Femur (tissue), 1 donor: ENCODE results near the gene SLC3A2.
"Not testable (repeated sequence)": the region's sequence is repeated elsewhere in the genome, so short reads cannot be mapped to it uniquely, and the experiment has no call there.

Experiments
- DNase-seq: peaks from one replicate; pipeline ENCODE4 v3.0.0-alpha.2; 2017

SLC3A2 gene

DNA sequence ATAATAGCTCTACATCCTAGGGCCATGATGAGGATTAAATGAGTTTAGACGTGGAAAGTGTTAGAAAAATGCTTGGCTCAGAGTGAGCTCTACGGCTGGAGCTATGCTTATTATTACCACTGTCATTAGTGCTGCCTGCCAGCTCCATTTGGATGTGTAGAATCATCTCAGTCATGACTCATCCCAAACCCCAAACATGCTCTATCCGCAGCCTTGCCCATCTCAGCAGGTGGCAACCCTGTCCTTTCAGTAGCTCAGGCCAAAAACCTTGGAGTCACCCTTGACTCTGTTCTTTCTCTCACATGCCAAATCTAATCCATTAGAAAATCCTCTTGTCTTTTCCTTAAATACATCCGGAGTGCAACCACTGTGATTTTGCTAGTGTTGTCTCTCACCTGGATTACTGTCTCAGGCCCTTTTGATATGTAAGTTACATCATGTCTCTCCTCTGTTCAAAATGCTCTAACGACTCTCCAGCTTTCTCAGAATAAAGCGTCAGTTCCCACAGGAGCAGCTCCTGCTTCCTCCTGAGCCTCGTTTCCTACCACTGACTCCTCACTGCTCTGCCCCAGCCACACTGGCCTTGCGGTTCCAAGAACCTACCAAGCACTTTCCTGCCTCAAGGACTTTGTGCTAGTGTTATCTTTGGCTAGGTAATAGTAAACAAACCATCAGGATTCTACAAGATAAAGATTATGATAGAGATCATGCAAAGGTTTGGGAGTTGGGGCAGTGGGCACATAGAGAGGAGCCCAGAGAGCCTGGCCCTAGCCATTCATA is 51.0 kb downstream of the SLC3A2 start:
- DNase-seq, result no peak

DNA sequence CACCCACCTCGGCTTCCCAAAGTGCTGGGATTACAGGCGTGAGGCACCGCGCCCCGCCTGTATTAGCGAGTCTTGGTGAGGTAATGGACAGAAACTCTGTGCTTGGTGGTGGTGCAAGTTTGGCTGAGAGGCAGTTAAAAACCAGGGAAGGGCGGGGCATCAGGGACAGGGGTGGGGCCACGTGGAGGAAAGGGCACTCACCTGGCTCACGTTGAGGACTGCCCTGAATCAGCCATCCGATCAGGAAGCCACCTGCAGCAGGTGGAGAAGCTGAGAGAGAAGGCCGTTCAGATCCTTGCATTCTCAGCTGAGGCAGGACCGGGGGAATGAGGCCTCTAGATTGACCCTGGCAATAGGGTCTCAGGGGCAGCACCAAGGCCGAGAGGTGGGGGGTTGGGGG is 52.6 kb downstream of the SLC3A2 start:
- DNase-seq, result no peak

DNA sequence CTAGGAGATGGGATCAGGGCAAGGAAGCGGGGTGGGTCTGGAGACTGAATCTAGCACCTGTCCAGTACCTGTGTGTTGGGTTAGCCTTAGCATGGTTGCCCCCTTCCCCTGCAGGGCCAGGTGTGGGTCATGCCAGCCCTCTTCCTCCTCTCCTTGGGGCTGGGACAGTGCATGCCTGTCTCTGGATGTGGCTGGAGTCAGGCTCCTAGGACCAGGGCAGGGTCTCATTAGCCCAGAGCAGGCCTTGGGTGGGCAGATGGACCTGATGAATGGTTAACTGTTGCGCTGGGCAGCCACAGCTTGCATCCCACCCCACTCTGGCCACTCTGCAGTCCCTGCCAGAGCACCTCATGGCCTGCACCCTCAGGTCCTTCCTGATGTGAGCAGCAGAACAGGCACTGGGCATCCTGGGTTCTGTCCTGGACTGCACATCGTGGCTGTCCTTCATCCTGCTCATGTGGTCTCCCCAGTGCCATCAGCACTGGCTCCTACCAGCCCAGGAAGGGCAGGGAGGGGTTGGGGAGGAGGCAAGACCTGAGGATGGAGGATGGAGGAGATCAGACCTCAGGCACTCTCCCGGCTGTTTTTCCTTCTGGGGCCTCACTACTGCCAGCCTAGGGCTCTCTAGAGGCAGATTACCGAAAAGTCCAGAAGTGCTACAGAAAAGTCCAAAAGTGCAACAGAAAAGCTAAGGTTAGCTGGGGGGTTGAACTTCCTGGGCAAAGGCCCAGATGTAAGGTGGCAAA is 53.2 kb downstream of the SLC3A2 start:
- no peak for DNase-seq

DNA sequence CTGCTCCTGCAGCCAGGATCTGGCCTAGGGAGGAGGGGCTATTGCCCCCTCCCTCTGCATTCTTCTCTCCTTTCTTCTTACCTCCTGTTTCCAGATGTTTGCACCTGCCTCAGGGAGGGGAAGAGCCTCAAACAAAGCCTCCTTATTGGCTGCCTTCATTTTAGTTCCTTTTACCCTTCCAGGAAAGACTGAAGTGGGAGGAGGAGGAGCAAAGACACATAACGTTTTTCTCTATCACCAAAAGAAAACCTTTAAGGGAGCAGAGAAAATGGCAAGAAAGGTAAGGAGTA is 53.7 kb downstream of the SLC3A2 start:
- no peak for DNase-seq

DNA sequence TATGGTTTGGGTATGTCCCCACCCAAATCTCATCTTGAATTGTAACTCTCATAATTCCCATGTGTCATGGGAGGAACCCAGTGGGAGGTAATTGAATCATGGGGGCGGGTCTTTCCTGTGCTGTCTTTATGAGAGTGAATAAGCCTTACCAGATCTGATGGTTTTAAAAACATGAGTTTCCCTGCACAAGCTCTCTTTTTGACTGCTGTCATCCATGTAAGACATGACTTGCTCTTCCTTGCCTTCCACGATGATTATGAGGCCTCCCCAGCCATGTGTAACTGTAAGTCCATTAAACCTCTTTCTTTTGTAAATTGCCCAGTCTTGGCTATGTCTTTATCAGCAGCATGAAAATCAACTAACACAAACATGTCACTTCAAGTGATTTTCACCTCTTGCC is 56.8 kb downstream of the SLC3A2 start:
- not testable (repeated sequence) for DNase-seq
